ENCODE results near the gene ACOT13. TPM values are rescaled to one million over a fixed set of nuclear protein-coding genes. Genes with fewer than 3 reads are reported as not detected.
"Not testable (repeated sequence)": the region's sequence is repeated elsewhere in the genome, so short reads cannot be mapped to it uniquely, and the experiment has no call there.

The ACOT13 gene
- total RNA-seq, 1 donor = 12.2 TPM

- TF ChIP-seq CTCF (IDR thresholded peaks at IDR 0.05; ENCODE audit: insufficient read depth, low read length) = no peak
- no peak overlapping the region for H3K4me3 ChIP-seq (ENCODE audit: low read depth, low read length)
- DNase-seq (ENCODE audit: low read depth) = no peak
These were observed 86.7 kb downstream of the ACOT13 start for GRCh38 chr6:24753545-24753944.

- not testable (repeated sequence) for DNase-seq (ENCODE audit: low read depth); H3K4me3 ChIP-seq (ENCODE audit: low read depth, low read length)
These were observed 87.5 kb downstream of the ACOT13 start for GRCh38 chr6:24754378-24754777.

Other genes with a start within 250 kb of the ACOT13 start
- gene GPLD1, start 177.5 kb upstream of the ACOT13 start, total RNA-seq (ENCODE audit: low replicate concordance) = 0.27 and 0.41 TPM in 2 replicates
- 0.54 and 1.6 TPM in 2 replicates for gene ALDH5A1, start 172.1 kb upstream of the ACOT13 start, total RNA-seq (ENCODE audit: low replicate concordance)
- gene KIAA0319, start 20.9 kb upstream of the ACOT13 start, total RNA-seq (ENCODE audit: low replicate concordance) = 0.09 TPM in 1 of 2 replicates, not detected in the other
- gene TDP2, start 178 bp upstream of the ACOT13 start, total RNA-seq (ENCODE audit: low replicate concordance) = 29.5 and 44.4 TPM in 2 replicates
- gene C6orf62, start 52.1 kb downstream of the ACOT13 start, total RNA-seq (ENCODE audit: low replicate concordance) = 121 and 246 TPM in 2 replicates
- 17.2 and 41.7 TPM in 2 replicates for gene GMNN, start 107.9 kb downstream of the ACOT13 start, total RNA-seq (ENCODE audit: low replicate concordance)
- gene ARMH2, start 131.8 kb downstream of the ACOT13 start, total RNA-seq (ENCODE audit: low replicate concordance) = not detected in 2 replicates

All from fibroblast of the aortic adventitia (primary cell).